H9 (cell line): Measurements from ENCODE around the gene PRPF18. TPM values are rescaled to one million over a fixed set of nuclear protein-coding genes. Genes with fewer than 3 reads are reported as not detected.

Experiments
- DNase-seq: peaks from one replicate; pipeline ENCODE4 v3.0.0-alpha.2; 2017
- H2AFZ ChIP-seq: one replicate; pipeline ENCODE4 v1.6.1; 2013; ENCODE audit warnings: mild to moderate bottlenecking, low read length, control low read depth, moderate library complexity
- H2AK5ac ChIP-seq: 2 replicates; pipeline ENCODE4 v1.6.1; 2013; ENCODE audit warnings: low read length, control low read depth, mixed read lengths; ENCODE audit not compliant: insufficient read length
- H2BK120ac ChIP-seq: one replicate; pipeline ENCODE4 v1.6.1; 2013; ENCODE audit warnings: low read depth, mild to moderate bottlenecking, low read length, control low read depth, inconsistent platforms; ENCODE audit not compliant: poor library complexity, severe bottlenecking
- H2BK12ac ChIP-seq: 2 replicates; pipeline ENCODE4 v1.6.1; 2013; ENCODE audit warnings: low read length, control low read depth, mixed read lengths, low read depth; ENCODE audit not compliant: insufficient read length
- H2BK15ac ChIP-seq: 2 replicates; pipeline ENCODE4 v1.6.1; 2013; ENCODE audit warnings: low read depth, low read length, control low read depth
- H2BK20ac ChIP-seq: one replicate; pipeline ENCODE4 v1.6.1; 2013; ENCODE audit warnings: low read depth, mild to moderate bottlenecking, low read length, control low read depth, inconsistent platforms; ENCODE audit not compliant: poor library complexity, severe bottlenecking
- H2BK5ac ChIP-seq: 2 replicates; pipeline ENCODE4 v1.6.1; 2013; ENCODE audit warnings: low read length, control low read depth, mixed read lengths; ENCODE audit not compliant: insufficient read length
- H3K14ac ChIP-seq: 2 replicates; pipeline ENCODE4 v1.6.1; 2013; ENCODE audit warnings: low read length, control low read depth; ENCODE audit not compliant: insufficient read depth
- H3K18ac ChIP-seq: 2 replicates; pipeline ENCODE4 v1.6.1; 2013; ENCODE audit warnings: low read depth, mild to moderate bottlenecking, mixed read lengths, low read length, control low read depth; ENCODE audit not compliant: insufficient read length
- H3K23ac ChIP-seq: 2 replicates; pipeline ENCODE4 v1.6.1; 2013; ENCODE audit warnings: low read length, control low read depth, mixed read lengths, low read depth; ENCODE audit not compliant: insufficient read length
- H3K23me2 ChIP-seq: 2 replicates; pipeline ENCODE4 v1.6.1; 2013; ENCODE audit warnings: low read depth, mild to moderate bottlenecking, mixed read lengths, low read length, control low read depth; ENCODE audit not compliant: insufficient read length, poor library complexity, severe bottlenecking
- H3K27ac ChIP-seq: 2 replicates; pipeline ENCODE4 v1.5.1; 2013; ENCODE audit warnings: low read length, control low read depth, mixed read lengths, low read depth; ENCODE audit not compliant: insufficient read length
- H3K27me3 ChIP-seq: 2 replicates; pipeline ENCODE4 v1.6.1; 2013; ENCODE audit warnings: low read length, control low read depth, inconsistent platforms; ENCODE audit not compliant: insufficient read depth
- H3K4ac ChIP-seq: 2 replicates; pipeline ENCODE4 v1.6.1; 2013; ENCODE audit warnings: low read depth, mild to moderate bottlenecking, control low read depth, inconsistent platforms, low read length, moderate library complexity
- H3K4me1 ChIP-seq: 2 replicates; pipeline ENCODE4 v1.6.1; 2013; ENCODE audit warnings: low read length, control low read depth, inconsistent platforms; ENCODE audit not compliant: insufficient read depth
- H3K4me2 ChIP-seq: 2 replicates; pipeline ENCODE4 v1.6.1; 2013; ENCODE audit warnings: low read length, control low read depth, mixed read lengths; ENCODE audit not compliant: insufficient read length, insufficient read depth
- H3K56ac ChIP-seq: 2 replicates; pipeline ENCODE4 v1.6.1; 2013; ENCODE audit warnings: low read depth, mild to moderate bottlenecking, mixed read lengths, low read length, control low read depth; ENCODE audit not compliant: insufficient read length
- H3K79me1 ChIP-seq: 2 replicates; pipeline ENCODE4 v1.6.1; 2013; ENCODE audit warnings: low read depth, mild to moderate bottlenecking, moderate library complexity, low read length, control low read depth, inconsistent platforms; ENCODE audit not compliant: insufficient read depth, poor library complexity, severe bottlenecking
- H3K79me2 ChIP-seq: 2 replicates; pipeline ENCODE4 v1.6.1; 2013; ENCODE audit warnings: low read length, control low read depth, inconsistent platforms; ENCODE audit not compliant: insufficient read depth
- H3K9ac ChIP-seq: 2 replicates; pipeline ENCODE4 v1.6.1; 2013; ENCODE audit warnings: low read length, control low read depth, mixed read lengths; ENCODE audit not compliant: insufficient read length; ENCODE audit errors: extremely low read depth
- H3K9me3 ChIP-seq: one replicate; pipeline ENCODE4 v1.6.1; 2013; ENCODE audit warnings: low read depth, low read length, inconsistent platforms; ENCODE audit not compliant: control insufficient read depth
- H3T11ph ChIP-seq: one replicate; pipeline ENCODE4 v1.6.1; 2013; ENCODE audit warnings: mild to moderate bottlenecking, low read length, control low read depth, inconsistent platforms
- H4K20me1 ChIP-seq: one replicate; pipeline ENCODE4 v1.6.1; 2013; ENCODE audit not compliant: control insufficient read depth, insufficient read length, insufficient read depth
- H4K5ac ChIP-seq: 2 replicates; pipeline ENCODE4 v1.6.1; 2013; ENCODE audit warnings: low read depth, mild to moderate bottlenecking, mixed read lengths, low read length, control low read depth; ENCODE audit not compliant: insufficient read length
- H4K8ac ChIP-seq: replicated peaks from 2 replicates; pipeline ENCODE4 v1.6.1; 2013; ENCODE audit warnings: low read length, control low read depth, mixed read lengths, low read depth; ENCODE audit not compliant: insufficient read length
- H4K91ac ChIP-seq: 2 replicates; pipeline ENCODE4 v1.6.1; 2013; ENCODE audit warnings: low read depth, mild to moderate bottlenecking, moderate library complexity, mixed read lengths, low read length, control low read depth; ENCODE audit not compliant: insufficient read length
- H3K27ac Mint-ChIP-seq, 3 experiments: 2 replicates in 2 of 3; 3 replicates in 1 of 3; pipeline ENCODE4 v1.8.0; 2020 to 2021; ENCODE audit warnings: mixed read lengths in 3 of 3, mild to moderate bottlenecking in 1 of 3, moderate library complexity in 1 of 3
- H3K27me3 Mint-ChIP-seq: 2 replicates; pipeline ENCODE4 v1.8.0; 2021; ENCODE audit warnings: low read depth, mild to moderate bottlenecking, moderate library complexity, mixed read lengths
- H3K36me3 Mint-ChIP-seq, 3 experiments: 2 replicates in 2 of 3; 3 replicates in 1 of 3; pipeline ENCODE4 v1.8.0; 2020 to 2021; ENCODE audit warnings: low read depth in 3 of 3, mixed read lengths in 3 of 3; ENCODE audit not compliant: insufficient read depth in 1 of 3
- H3K4me1 Mint-ChIP-seq, 2 experiments: 2 replicates each; pipeline ENCODE4 v1.8.0; 2020; ENCODE audit warnings: mixed read lengths in 2 of 2
- H3K4me3 Mint-ChIP-seq, 2 experiments: 2 replicates in 1 of 2; 3 replicates in 1 of 2; pipeline ENCODE4 v1.8.0; 2020 to 2021; ENCODE audit warnings: mild to moderate bottlenecking in 2 of 2, mixed read lengths in 2 of 2, moderate library complexity in 1 of 2
- H3K9me3 Mint-ChIP-seq, 2 experiments: 2 replicates in 1 of 2; 3 replicates in 1 of 2; pipeline ENCODE4 v1.8.0; 2020; ENCODE audit warnings: mild to moderate bottlenecking in 2 of 2, mixed read lengths in 2 of 2, moderate library complexity in 1 of 2
- WGBS: extraction: QIAGEN DNeasy Blood & Tissue Kit; methylation state at CpG from one replicate; pipeline ENCODE4 v1.1.7; 2013; ENCODE audit warnings: missing lambda C conversion rate, low lambda C conversion rate, mixed read lengths; ENCODE audit not compliant: insufficient read length; ENCODE audit errors: extremely low coverage; 5-methylcytosine and 5-hydroxymethylcytosine counted together
- total RNA-seq: library from RNA; stranded (reverse); gene quantifications from 2 replicates; pipeline ENCODE4 v1.2.1, GENCODE V29; 2021
- TF ChIP-seq, protein P1 (sequence below): fragments of 200-600 bp; sonication (generic); conservative IDR thresholded peaks from 3 replicates; pipeline ENCODE4 v1.8.0; 2021; ENCODE audit warnings: antibody characterized with exemption, mild to moderate bottlenecking

PRPF18 gene
- total RNA-seq, 1 experiment from 2014 or later, result 17.1 TPM

DNA sequence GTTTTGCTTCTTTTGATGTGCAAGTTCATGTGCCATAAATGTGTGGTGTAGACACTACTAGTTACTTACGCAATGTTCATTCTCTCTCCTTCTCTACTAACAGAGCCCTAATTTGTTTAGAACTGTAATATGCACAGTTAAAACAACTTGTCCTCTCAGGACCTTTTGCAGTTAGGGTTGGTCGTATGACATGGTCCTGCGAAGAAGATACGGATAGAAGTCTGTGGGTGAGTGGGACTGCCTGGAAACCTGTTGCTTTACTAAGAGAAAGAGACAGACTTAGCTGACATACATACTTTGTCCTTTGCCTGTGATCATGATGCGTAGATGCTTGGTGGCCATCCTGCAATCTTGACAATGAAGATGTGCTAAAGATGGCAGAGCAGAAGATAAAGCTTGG lies 51.1 kb downstream of the PRPF18 start:
- Mint-ChIP-seq H3K4me1 (peaks cover 0 to 4% of the 10 kb centered on the region in 2 experiments; a peak in 2 of 4 replicates), H3K36me3 (peaks cover 27 to 35% (median 35%) of the 10 kb centered on the region in 3 experiments), H3K9me3 (peaks cover 16 to 22% of the 10 kb centered on the region in 2 experiments), H3K4me3 (no peak overlapping the region), H3K27me3 (no peaks in the 10 kb centered on the region; the same call in 1 of the 2 replicates), H3K27ac (no peak overlapping the region)
- TF ChIP-seq, protein P1, sequence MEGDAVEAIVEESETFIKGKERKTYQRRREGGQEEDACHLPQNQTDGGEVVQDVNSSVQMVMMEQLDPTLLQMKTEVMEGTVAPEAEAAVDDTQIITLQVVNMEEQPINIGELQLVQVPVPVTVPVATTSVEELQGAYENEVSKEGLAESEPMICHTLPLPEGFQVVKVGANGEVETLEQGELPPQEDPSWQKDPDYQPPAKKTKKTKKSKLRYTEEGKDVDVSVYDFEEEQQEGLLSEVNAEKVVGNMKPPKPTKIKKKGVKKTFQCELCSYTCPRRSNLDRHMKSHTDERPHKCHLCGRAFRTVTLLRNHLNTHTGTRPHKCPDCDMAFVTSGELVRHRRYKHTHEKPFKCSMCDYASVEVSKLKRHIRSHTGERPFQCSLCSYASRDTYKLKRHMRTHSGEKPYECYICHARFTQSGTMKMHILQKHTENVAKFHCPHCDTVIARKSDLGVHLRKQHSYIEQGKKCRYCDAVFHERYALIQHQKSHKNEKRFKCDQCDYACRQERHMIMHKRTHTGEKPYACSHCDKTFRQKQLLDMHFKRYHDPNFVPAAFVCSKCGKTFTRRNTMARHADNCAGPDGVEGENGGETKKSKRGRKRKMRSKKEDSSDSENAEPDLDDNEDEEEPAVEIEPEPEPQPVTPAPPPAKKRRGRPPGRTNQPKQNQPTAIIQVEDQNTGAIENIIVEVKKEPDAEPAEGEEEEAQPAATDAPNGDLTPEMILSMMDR, result no peak
- Histone ChIP-seq H3K9ac (no peak overlapping the region), H3K9me3 (peaks cover 10% of the 10 kb centered on the region), H3K79me1 (no peaks in the 10 kb centered on the region), H2AFZ (no peak overlapping the region), H4K91ac (no peak overlapping the region), H3T11ph (no peak overlapping the region), H2BK5ac (no peak overlapping the region), H2BK120ac (no peak overlapping the region), H3K56ac (no peak overlapping the region), H2BK12ac (no peak overlapping the region), H3K4ac (no peak overlapping the region), H3K27me3 (no peaks in the 10 kb centered on the region), H4K5ac (no peak overlapping the region), H4K20me1 (no peaks in the 10 kb centered on the region), H2BK20ac (no peak overlapping the region), H3K14ac (no peak overlapping the region), H3K18ac (no peak overlapping the region), H3K23ac (no peak overlapping the region), H2AK5ac (no peak overlapping the region), H3K23me2 (no peaks in the 10 kb centered on the region), H2BK15ac (no peak overlapping the region), H3K4me1 (no peaks in the 10 kb centered on the region; the same call in 1 of the 2 replicates), H3K4me2 (no peak overlapping the region), H3K79me2 (no peaks in the 10 kb centered on the region), H4K8ac (no peak overlapping the region), H3K27ac (no peak overlapping the region)
- DNase-seq, result no peak
- WGBS, result no CpG with 5 or more reads among the region's 5 CpGs
